ENCODE measurements around the gene MIB2.

- TF ChIP-seq POLR2AphosphoS5 (IDR thresholded peaks at IDR 0.05; ENCODE audit: low read depth, low read length): no peak
- TF ChIP-seq TAF1 (IDR thresholded peaks at IDR 0.05; ENCODE audit: low read depth, low read length): no peak
Measured at GRCh38 chr1:1665815-1666251, 50.5 kb downstream of the MIB2 start.

Data from GM12891 (cell line).